ENCODE measurements around the gene CRACR2A.

DNA sequence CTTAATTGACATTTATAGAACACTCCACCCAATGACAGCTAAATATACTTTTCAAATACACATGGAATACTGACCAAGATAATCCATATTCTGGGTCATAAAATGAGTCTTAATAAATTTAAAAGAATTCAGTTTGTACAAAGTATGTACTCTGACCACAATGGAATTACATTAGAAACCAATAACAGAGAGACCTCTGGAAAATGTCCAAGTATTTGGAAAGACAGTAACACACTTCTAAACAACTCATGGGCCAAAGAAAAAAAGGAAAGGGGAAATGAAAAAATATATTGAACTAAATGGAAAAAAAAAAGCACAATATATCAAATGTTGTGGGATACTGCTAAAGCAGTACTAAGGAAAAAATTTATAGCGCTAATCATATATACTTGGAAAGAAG, 52.0 kb downstream of the CRACR2A start:
- TF ChIP-seq, protein P1, sequence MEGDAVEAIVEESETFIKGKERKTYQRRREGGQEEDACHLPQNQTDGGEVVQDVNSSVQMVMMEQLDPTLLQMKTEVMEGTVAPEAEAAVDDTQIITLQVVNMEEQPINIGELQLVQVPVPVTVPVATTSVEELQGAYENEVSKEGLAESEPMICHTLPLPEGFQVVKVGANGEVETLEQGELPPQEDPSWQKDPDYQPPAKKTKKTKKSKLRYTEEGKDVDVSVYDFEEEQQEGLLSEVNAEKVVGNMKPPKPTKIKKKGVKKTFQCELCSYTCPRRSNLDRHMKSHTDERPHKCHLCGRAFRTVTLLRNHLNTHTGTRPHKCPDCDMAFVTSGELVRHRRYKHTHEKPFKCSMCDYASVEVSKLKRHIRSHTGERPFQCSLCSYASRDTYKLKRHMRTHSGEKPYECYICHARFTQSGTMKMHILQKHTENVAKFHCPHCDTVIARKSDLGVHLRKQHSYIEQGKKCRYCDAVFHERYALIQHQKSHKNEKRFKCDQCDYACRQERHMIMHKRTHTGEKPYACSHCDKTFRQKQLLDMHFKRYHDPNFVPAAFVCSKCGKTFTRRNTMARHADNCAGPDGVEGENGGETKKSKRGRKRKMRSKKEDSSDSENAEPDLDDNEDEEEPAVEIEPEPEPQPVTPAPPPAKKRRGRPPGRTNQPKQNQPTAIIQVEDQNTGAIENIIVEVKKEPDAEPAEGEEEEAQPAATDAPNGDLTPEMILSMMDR (IDR thresholded peaks at IDR 0.05; ENCODE audit: low read depth, low read length), result no peak
- TF ChIP-seq POLR2A (IDR thresholded peaks at IDR 0.05; ENCODE audit: extremely low read depth, insufficient read length), result no peak

All from NB4 (cell line).